ENCODE measurements around the gene BCL2L13. TPM values are rescaled to one million over a fixed set of nuclear protein-coding genes. Genes with fewer than 3 reads are reported as not detected.
A peak's percentile ranks its signal among the peaks of the same experiment; 100 is the strongest.

BCL2L13 gene
- total RNA-seq, 1 experiment from 2014 or later, result 44.0 TPM

DNA sequence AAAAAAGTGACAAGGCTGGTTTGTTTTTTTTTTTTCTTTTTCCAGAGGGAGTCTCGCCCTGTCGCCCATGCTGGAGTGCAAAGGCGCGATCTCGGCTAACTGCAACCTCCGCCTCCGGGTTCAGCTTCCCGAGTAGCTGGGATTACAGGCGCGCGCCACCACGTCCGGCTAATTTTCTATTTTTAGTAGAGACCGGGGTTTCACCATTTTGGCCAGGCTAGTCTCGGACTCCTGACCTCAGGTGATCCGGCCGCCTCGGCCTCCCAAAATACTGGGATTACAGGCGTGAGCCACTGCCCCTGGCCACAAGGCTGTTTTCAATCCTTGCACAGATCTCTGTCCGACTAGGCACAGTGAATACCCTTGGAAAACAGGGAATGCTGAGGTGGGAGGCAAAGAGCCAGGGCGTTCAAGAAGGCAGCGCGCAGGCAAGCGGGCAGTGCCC is 10.6 kb upstream of the BCL2L13 start:
- ChIA-PET POLR2A (interaction anchor here (1.5 kb wide), 1 partner anchor 11 kb away, joined by 3 read pairs; the partner anchor contains the start of gene BCL2L13), CTCF (no interaction called here)
- TF ChIP-seq SIN3A (IDR thresholded peaks at IDR 0.05; ENCODE audit: borderline replicate concordance, insufficient read depth, low read depth, low read length) (no peak), POLR2AphosphoS5 (IDR thresholded peaks at IDR 0.05; ENCODE audit: low read depth, low read length) (no peak), TCF7L2 (IDR thresholded peaks at IDR 0.05; ENCODE audit: low read depth, low read length) (no peak)
- TF ChIP-seq, protein P1, sequence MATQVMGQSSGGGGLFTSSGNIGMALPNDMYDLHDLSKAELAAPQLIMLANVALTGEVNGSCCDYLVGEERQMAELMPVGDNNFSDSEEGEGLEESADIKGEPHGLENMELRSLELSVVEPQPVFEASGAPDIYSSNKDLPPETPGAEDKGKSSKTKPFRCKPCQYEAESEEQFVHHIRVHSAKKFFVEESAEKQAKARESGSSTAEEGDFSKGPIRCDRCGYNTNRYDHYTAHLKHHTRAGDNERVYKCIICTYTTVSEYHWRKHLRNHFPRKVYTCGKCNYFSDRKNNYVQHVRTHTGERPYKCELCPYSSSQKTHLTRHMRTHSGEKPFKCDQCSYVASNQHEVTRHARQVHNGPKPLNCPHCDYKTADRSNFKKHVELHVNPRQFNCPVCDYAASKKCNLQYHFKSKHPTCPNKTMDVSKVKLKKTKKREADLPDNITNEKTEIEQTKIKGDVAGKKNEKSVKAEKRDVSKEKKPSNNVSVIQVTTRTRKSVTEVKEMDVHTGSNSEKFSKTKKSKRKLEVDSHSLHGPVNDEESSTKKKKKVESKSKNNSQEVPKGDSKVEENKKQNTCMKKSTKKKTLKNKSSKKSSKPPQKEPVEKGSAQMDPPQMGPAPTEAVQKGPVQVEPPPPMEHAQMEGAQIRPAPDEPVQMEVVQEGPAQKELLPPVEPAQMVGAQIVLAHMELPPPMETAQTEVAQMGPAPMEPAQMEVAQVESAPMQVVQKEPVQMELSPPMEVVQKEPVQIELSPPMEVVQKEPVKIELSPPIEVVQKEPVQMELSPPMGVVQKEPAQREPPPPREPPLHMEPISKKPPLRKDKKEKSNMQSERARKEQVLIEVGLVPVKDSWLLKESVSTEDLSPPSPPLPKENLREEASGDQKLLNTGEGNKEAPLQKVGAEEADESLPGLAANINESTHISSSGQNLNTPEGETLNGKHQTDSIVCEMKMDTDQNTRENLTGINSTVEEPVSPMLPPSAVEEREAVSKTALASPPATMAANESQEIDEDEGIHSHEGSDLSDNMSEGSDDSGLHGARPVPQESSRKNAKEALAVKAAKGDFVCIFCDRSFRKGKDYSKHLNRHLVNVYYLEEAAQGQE (IDR thresholded peaks at IDR 0.05; ENCODE audit: insufficient read depth in 1 of 2, low read depth in 2 of 2, low read length in 1 of 2), result no peak
- TF ChIP-seq, protein P2, sequence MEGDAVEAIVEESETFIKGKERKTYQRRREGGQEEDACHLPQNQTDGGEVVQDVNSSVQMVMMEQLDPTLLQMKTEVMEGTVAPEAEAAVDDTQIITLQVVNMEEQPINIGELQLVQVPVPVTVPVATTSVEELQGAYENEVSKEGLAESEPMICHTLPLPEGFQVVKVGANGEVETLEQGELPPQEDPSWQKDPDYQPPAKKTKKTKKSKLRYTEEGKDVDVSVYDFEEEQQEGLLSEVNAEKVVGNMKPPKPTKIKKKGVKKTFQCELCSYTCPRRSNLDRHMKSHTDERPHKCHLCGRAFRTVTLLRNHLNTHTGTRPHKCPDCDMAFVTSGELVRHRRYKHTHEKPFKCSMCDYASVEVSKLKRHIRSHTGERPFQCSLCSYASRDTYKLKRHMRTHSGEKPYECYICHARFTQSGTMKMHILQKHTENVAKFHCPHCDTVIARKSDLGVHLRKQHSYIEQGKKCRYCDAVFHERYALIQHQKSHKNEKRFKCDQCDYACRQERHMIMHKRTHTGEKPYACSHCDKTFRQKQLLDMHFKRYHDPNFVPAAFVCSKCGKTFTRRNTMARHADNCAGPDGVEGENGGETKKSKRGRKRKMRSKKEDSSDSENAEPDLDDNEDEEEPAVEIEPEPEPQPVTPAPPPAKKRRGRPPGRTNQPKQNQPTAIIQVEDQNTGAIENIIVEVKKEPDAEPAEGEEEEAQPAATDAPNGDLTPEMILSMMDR (IDR thresholded peaks at IDR 0.05), result no peak
- ATAC-seq (no peak), DNase-seq (ENCODE audit: low read depth, low spot score) (no peak)
- peaks cover 12% of the 10 kb centered on the region for H3K4me1 ChIP-seq (ENCODE audit: control insufficient read depth, insufficient read depth, low read length)
- in situ Hi-C loops (cut with HindIII; ENCODE audit: low pct_unique_long_range_greater_than_20kb, low sequenced_read_pairs), result no loop called here
- intact Hi-C loops (cut with micrococcal nuclease; ENCODE audit: unreplicated experiment), result no loop called here
- TSS peak; percentile 97 for BruUV-seq (replicated peaks)
- peaks cover 2% of the 10 kb centered on the region; the same call in 1 of the 2 replicates for H3K36me3 ChIP-seq (ENCODE audit: control insufficient read depth, insufficient read depth, low read length)
- H3K27ac ChIP-seq (ENCODE audit: low read length), result peak overlapping the region; percentile 97
- H3K4me3 ChIP-seq (ENCODE audit: low read depth in 2 of 2, low read length in 2 of 2), result peak overlapping the region; percentile 97 to 98
- H3K9me3 ChIP-seq (ENCODE audit: control insufficient read depth, insufficient read depth, low read depth, low read length), result no peaks in the 10 kb centered on the region
- H3K27me3 ChIP-seq (ENCODE audit: control insufficient read depth, insufficient read depth, low read length), result no peaks in the 10 kb centered on the region

DNA sequence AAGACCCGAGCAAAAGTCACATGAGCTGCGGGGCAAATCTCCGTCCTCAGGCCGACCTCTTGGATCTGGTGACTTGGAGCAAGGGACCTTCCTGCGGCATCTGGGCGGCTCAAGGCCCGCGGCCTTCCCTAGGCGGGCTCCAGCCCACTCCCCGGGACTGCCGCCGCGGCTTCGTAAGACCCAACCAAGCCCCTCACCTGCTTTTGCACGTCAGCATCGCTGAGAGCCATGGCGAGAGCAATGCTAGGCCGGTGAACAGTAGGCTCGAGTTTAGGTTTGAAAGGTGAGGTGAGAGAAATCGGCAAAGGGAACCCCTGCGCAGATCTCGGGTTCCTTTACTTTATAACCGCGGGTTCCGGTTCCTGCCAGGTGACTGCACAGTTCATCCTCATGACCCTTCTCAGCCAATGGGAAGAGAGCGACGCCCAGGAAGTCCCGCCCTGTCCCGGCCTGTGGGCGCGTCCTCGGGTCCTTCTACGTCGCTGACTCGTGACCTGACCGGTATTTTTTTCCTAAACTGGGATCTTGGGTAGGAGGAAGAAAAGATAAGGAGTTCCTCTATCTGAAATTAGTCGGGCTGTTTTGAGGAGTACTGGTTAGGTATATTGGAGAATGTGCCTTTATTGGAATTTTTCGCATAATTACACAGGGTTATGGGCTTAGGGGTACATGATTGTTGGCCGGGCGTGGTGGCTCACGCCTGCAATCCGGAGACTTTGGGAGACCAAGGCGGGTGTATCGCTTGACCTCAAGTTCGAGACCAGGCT is 10.0 kb upstream of the BCL2L13 start, which contains the start of gene ATP6V1E1:
Gene ATP6V1E1 (minus strand): TSS at position 344 of the 767 bp plus-strand sequence. CDS start 114 bp downstream, at position 230.
- no TSS peak for BruUV-seq (replicated peaks)
- intact Hi-C loops (cut with micrococcal nuclease; ENCODE audit: unreplicated experiment), result no loop called here
- CTCF ChIA-PET, result no interaction called here

More for the DNA sequence above, 10.0 kb upstream of the BCL2L13 start, which contains the start of gene ATP6V1E1:
- POLR2A ChIA-PET, result interaction anchor here (1.5 kb wide), 1 partner anchor 11 kb away, joined by 3 read pairs; the partner anchor contains the start of gene BCL2L13
- in situ Hi-C loops (cut with HindIII; ENCODE audit: low pct_unique_long_range_greater_than_20kb, low sequenced_read_pairs), result no loop called here
- Histone ChIP-seq H3K4me3 (ENCODE audit: low read depth in 2 of 2, low read length in 2 of 2) (peak within 1 kb of the TSS; percentile 97 to 98), H3K27me3 (ENCODE audit: control insufficient read depth, insufficient read depth, low read length) (no peaks in the 10 kb centered on the region), H3K9me3 (ENCODE audit: control insufficient read depth, insufficient read depth, low read depth, low read length) (no peaks in the 10 kb centered on the region), H3K27ac (ENCODE audit: low read length) (peak within 1 kb of the TSS; percentile 97), H3K4me1 (ENCODE audit: control insufficient read depth, insufficient read depth, low read length) (peaks cover 18% of the 10 kb centered on the region), H3K36me3 (ENCODE audit: control insufficient read depth, insufficient read depth, low read length) (peaks cover 2% of the 10 kb centered on the region; the same call in 1 of the 2 replicates)
- ATAC-seq, result peak; percentile 99
- TF ChIP-seq POLR2AphosphoS5 (IDR thresholded peaks at IDR 0.05; ENCODE audit: low read depth, low read length), result peak; percentile 82
- TF ChIP-seq TCF7L2 (IDR thresholded peaks at IDR 0.05; ENCODE audit: low read depth, low read length), result no peak
- TF ChIP-seq, protein P2 (IDR thresholded peaks at IDR 0.05), result no peak
- peak; percentile 86 for DNase-seq (ENCODE audit: low read depth, low spot score)
